GM18868 (cell line): Measurements from ENCODE around the gene FAAP20.
A peak's percentile ranks its signal among the peaks of the same experiment; 100 is the strongest.

Experiments
- ATAC-seq: cut with Tn5 transposase; IDR thresholded peaks from one replicate; pipeline ENCODE4 v1.9.1; 2021; ENCODE audit warnings: mild to moderate bottlenecking, moderate library complexity; ENCODE audit not compliant: unreplicated experiment

FAAP20 gene

GRCh38 chr1:2212532-2213491 lies 18.2 kb upstream of the FAAP20 start:
- no peak for ATAC-seq

- ATAC-seq, result no peak
These were observed 17.6 kb upstream of the FAAP20 start for GRCh38 chr1:2212274-2212531.

GRCh38 chr1:2210786-2211185 lies 16.2 kb upstream of the FAAP20 start:
- ATAC-seq, result no peak

GRCh38 chr1:2210084-2210653 lies 15.6 kb upstream of the FAAP20 start:
- no peak for ATAC-seq

- ATAC-seq, result no peak
These were observed 15.0 kb upstream of the FAAP20 start for GRCh38 chr1:2209400-2210083.

GRCh38 chr1:2208309-2209239 lies 14.0 kb upstream of the FAAP20 start:
- no peak for ATAC-seq

GRCh38 chr1:2206813-2207487 lies 12.4 kb upstream of the FAAP20 start:
- no peak for ATAC-seq

- peak; percentile 66 for ATAC-seq
These were observed 10.8 kb upstream of the FAAP20 start for GRCh38 chr1:2205191-2205952.

- peak; percentile 32 for ATAC-seq
These were observed 10.0 kb upstream of the FAAP20 start for GRCh38 chr1:2204415-2205190.

GRCh38 chr1:2203671-2204414 lies 9.3 kb upstream of the FAAP20 start:
- no peak for ATAC-seq

GRCh38 chr1:2202843-2203601 lies 8.4 kb upstream of the FAAP20 start:
- no peak for ATAC-seq

GRCh38 chr1:2202008-2202575 lies 7.5 kb upstream of the FAAP20 start:
- no peak for ATAC-seq

GRCh38 chr1:2201062-2201461 lies 6.5 kb upstream of the FAAP20 start:
- no peak for ATAC-seq

- no peak for ATAC-seq
These were observed 5.9 kb upstream of the FAAP20 start for GRCh38 chr1:2200308-2200943.

- no peak for ATAC-seq
These were observed 4.7 kb upstream of the FAAP20 start for GRCh38 chr1:2199042-2199810.

GRCh38 chr1:2198571-2198970 lies 4.0 kb upstream of the FAAP20 start:
- no peak for ATAC-seq
